Measurements from ENCODE around the gene LGMN. TPM values are rescaled to one million over a fixed set of nuclear protein-coding genes. Genes with fewer than 3 reads are reported as not detected.

LGMN gene
- total and polyA plus RNA-seq, 9 of the 15 experiments (the other 6 are each of a cell fraction or from before 2014, with no cell fraction given) = 0.05 to 1.4 (median 0.43) TPM; not detected in 2

DNA sequence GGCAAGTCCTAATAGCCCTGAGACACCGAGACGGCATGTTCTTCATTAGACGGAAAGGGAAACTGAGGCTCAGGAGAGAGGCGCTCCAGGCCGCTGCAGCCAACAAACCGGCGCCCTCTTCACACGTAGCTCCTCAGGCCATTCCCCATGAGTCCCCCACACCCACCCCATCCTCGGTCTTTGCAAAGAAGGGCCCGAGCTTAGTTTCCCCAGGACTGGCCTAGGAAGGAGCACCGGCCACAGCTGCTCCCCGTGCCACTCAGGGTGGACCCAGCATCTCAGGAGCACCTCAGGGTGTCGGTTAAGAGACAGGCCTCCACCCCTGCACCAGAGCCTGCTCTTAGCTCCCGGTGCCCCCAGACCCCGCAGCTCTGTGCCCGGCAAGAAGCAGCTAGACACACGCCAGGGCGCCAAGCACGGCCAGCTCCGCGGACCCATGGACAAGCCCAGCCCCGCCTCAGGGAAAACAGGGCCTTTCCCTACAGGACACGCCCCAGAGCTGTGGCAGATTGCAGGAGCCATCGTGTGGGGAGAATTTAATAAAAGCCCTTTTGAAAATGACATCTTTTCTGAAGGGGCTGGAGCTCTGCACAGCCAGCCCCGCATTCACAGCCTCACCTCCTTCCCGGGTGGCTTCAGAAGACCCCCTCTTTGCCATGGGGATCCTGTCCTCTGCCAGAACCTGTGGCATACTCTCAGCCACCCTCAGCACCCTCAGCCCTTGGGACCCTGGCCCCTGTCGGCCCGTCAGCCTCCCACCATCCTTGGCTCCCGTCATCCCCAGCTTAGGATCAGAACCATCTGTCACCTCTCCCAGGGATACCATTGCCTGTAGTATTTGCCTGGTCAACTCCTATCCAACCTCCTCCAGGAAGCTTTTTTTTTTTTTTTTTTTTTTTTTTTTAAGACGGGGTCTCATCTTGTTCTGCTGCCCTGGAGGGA lies 59.7 kb downstream of the LGMN start:
- peaks cover 3% of the 10 kb centered on the region; the same call in 1 of the 2 replicates for H4K20me1 ChIP-seq (replicated peaks; ENCODE audit: control insufficient read depth, insufficient read depth, low read length)
- no peak overlapping the region for H3K9ac ChIP-seq (ENCODE audit: insufficient read depth in 1 of 2, low read depth in 2 of 2, low read length in 2 of 2)
- H2AFZ ChIP-seq (ENCODE audit: low read depth, low read length) = no peak overlapping the region
- H3K4me3 ChIP-seq = no peak overlapping the region
- ATAC-seq (no peak), FAIRE-seq (no peak), DNase-seq (ENCODE audit: extremely low read depth in 1 of 4, low spot score in 3 of 4) (no peak)
- intact Hi-C loops (cut with micrococcal nuclease) (no loop called here), in situ Hi-C loops (cut with MboI) (no loop called here)
- H3K4me2 ChIP-seq (ENCODE audit: insufficient read depth, low read length) = no peak overlapping the region
- no peak overlapping the region for H3K27ac ChIP-seq (ENCODE audit: extremely low read depth, low read depth, low read length)
- H3K4me1 ChIP-seq (replicated peaks in 1 of 2; ENCODE audit: control insufficient read depth in 2 of 2, insufficient read depth in 2 of 2, low read length in 2 of 2) = peaks cover 0 to 22% of the 10 kb centered on the region in 2 experiments; a peak in 2 of 5 replicates
- no peaks in the 10 kb centered on the region for H3K36me3 ChIP-seq (ENCODE audit: control insufficient read depth, insufficient read depth, low read length)
- no TSS peak for BruUV-seq (replicated peaks)
- CTCF ChIA-PET (ENCODE audit: low intra/inter-chr PET ratio) = interaction anchor here (0.8 kb wide), 1 partner anchor 95 kb away, joined by 4 read pairs; no protein-coding TSS in a partner anchor
- H3K9me3 ChIP-seq (replicated peaks; ENCODE audit: control insufficient read depth, insufficient read depth, low read depth, low read length) = no peaks in the 10 kb centered on the region
- H3K27me3 ChIP-seq (ENCODE audit: control insufficient read depth in 2 of 2, insufficient read depth in 2 of 2, low read length in 2 of 2) = peaks cover 0 to 19% of the 10 kb centered on the region in 2 experiments; a peak in 2 of 5 replicates
- H3K9me1 ChIP-seq (ENCODE audit: control insufficient read depth, insufficient read depth, low read length) = no peaks in the 10 kb centered on the region
- POLR2A ChIA-PET = no interaction called here
- H3K79me2 ChIP-seq (ENCODE audit: control insufficient read depth, insufficient read depth, low read length) = no peaks in the 10 kb centered on the region
- 22% methylated on average over 17 of the region's 30 CpGs for WGBS (ENCODE audit: insufficient coverage, low coverage, missing lambda C conversion rate)
- TF ChIP-seq ZBTB1 (CRISPR knock-in tag; IDR thresholded peaks at IDR 0.05; ENCODE audit: borderline replicate concordance, low read depth) = no peak
- TF ChIP-seq SRSF1 (IDR thresholded peaks at IDR 0.05; ENCODE audit: low read depth, low read length) = no peak
- TF ChIP-seq SNRNP70 (optimal IDR thresholded peaks at IDR 0.05; ENCODE audit: low read depth, low read length) = no peak
- TF ChIP-seq, protein P1, sequence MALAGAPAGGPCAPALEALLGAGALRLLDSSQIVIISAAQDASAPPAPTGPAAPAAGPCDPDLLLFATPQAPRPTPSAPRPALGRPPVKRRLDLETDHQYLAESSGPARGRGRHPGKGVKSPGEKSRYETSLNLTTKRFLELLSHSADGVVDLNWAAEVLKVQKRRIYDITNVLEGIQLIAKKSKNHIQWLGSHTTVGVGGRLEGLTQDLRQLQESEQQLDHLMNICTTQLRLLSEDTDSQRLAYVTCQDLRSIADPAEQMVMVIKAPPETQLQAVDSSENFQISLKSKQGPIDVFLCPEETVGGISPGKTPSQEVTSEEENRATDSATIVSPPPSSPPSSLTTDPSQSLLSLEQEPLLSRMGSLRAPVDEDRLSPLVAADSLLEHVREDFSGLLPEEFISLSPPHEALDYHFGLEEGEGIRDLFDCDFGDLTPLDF (CRISPR knock-in tag; IDR thresholded peaks at IDR 0.05) = no peak
- no peak for TF ChIP-seq POLR3A (IDR thresholded peaks at IDR 0.05; ENCODE audit: borderline replicate concordance, extremely low read depth, insufficient read depth, insufficient read length)
- no peak for TF ChIP-seq CXXC5 (CRISPR knock-in tag; IDR thresholded peaks at IDR 0.05)
- no peak for TF ChIP-seq U2AF1 (optimal IDR thresholded peaks at IDR 0.05; ENCODE audit: low read depth, low read length)
- TF ChIP-seq PRPF4 (IDR thresholded peaks at IDR 0.05; ENCODE audit: insufficient read depth, low read depth, low read length, poor library complexity, severe bottlenecking) = no peak
- no peak for TF ChIP-seq ESRRA (IDR thresholded peaks at IDR 0.05; ENCODE audit: borderline replicate concordance, low read depth)
- no peak for TF ChIP-seq NFE2L1 (tag; IDR thresholded peaks at IDR 0.05; ENCODE audit: borderline replicate concordance, low read depth)
- no peak for TF ChIP-seq ZNF24 (IDR thresholded peaks at IDR 0.05)
- no peak for TF ChIP-seq KLF1 (tag; IDR thresholded peaks at IDR 0.05)
- TF ChIP-seq, protein P2, sequence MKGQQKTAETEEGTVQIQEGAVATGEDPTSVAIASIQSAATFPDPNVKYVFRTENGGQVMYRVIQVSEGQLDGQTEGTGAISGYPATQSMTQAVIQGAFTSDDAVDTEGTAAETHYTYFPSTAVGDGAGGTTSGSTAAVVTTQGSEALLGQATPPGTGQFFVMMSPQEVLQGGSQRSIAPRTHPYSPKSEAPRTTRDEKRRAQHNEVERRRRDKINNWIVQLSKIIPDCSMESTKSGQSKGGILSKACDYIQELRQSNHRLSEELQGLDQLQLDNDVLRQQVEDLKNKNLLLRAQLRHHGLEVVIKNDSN (CRISPR knock-in tag; IDR thresholded peaks at IDR 0.05) = no peak
- TF ChIP-seq, protein P3, sequence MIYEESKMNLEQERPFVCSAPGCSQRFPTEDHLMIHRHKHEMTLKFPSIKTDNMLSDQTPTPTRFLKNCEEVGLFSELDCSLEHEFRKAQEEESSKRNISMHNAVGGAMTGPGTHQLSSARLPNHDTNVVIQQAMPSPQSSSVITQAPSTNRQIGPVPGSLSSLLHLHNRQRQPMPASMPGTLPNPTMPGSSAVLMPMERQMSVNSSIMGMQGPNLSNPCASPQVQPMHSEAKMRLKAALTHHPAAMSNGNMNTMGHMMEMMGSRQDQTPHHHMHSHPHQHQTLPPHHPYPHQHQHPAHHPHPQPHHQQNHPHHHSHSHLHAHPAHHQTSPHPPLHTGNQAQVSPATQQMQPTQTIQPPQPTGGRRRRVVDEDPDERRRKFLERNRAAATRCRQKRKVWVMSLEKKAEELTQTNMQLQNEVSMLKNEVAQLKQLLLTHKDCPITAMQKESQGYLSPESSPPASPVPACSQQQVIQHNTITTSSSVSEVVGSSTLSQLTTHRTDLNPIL (CRISPR knock-in tag; IDR thresholded peaks at IDR 0.05) = no peak
- no peak for TF ChIP-seq ZNF212 (CRISPR knock-in tag; IDR thresholded peaks at IDR 0.05)
- TF ChIP-seq ZNF551 (CRISPR knock-in tag; IDR thresholded peaks at IDR 0.05) = no peak
- TF ChIP-seq RBM17 (IDR thresholded peaks at IDR 0.05; ENCODE audit: borderline replicate concordance, low read depth, low read length) = no peak
- no peak for TF ChIP-seq PHB2 (IDR thresholded peaks at IDR 0.05; ENCODE audit: low read depth)
- TF ChIP-seq ARID1B (IDR thresholded peaks at IDR 0.05) = no peak
